Endothelial cell of umbilical vein (primary cell): ENCODE results near the gene NSD1. TPM values are rescaled to one million over a fixed set of nuclear protein-coding genes. Genes with fewer than 3 reads are reported as not detected.
A peak's percentile ranks its signal among the peaks of the same experiment; 100 is the strongest.

Source experiments
- BruUV-seq: library from RNA; stranded (reverse); fragments of 400-500 nt; replicated peaks from 2 replicates; lab custom pipeline; 2021; lab: Mats Ljungman, UMichigan
- CTCF ChIA-PET: fragments of 300-600, 350-600 bp; sonication (Branson Sonifier 250); formaldehyde crosslinking; loops from one replicate; lab custom pipeline; 2021; ENCODE audit warnings: antibody characterized with exemption, inconsistent platforms; lab: Charles Lee
- POLR2A ChIA-PET: fragments of 300-600, 350-600 bp; sonication (Branson Sonifier 250); formaldehyde crosslinking; loops from one replicate; lab custom pipeline; 2021; ENCODE audit warnings: antibody characterized with exemption, inconsistent platforms; lab: Charles Lee
- DNase-seq: peaks from one replicate; pipeline ENCODE4 v3.0.0-alpha.2; 2011; ENCODE audit warnings: low read depth, low spot score
- FAIRE-seq: peaks from 2 replicates; lab custom pipeline; 2011; peaks lifted over from hg19 to GRCh38; lab: Jason Lieb, UNC
- H2AFZ ChIP-seq: 2 replicates; pipeline ENCODE4 v1.6.0; 2012; ENCODE audit warnings: low read depth, low read length, control low read depth, inconsistent platforms
- H3K27ac ChIP-seq: 2 replicates; pipeline ENCODE4 v1.5.1; 2011; ENCODE audit warnings: low read depth, mild to moderate bottlenecking, control low read depth, low read length, moderate library complexity; ENCODE audit not compliant: insufficient read depth
- H3K27me3 ChIP-seq, 2 experiments: 2 replicates each; pipeline versions ENCODE4 v1.6.0 to v1.6.1; 2011; ENCODE audit warnings: low read length in 2 of 2, mixed read lengths in 1 of 2; ENCODE audit not compliant: control insufficient read depth in 2 of 2, insufficient read depth in 2 of 2
- H3K36me3 ChIP-seq, 2 experiments: 2 replicates in 1 of 2; 3 replicates in 1 of 2; pipeline ENCODE4 v1.5.1; 2011; ENCODE audit warnings: low read length in 2 of 2, mild to moderate bottlenecking in 1 of 2, moderate library complexity in 1 of 2; ENCODE audit not compliant: control insufficient read depth in 2 of 2, insufficient read depth in 2 of 2; ENCODE audit errors: extremely low read depth in 1 of 2
- H3K4me1 ChIP-seq: 3 replicates; pipeline ENCODE4 v1.5.1; 2011; ENCODE audit warnings: mild to moderate bottlenecking, low read length; ENCODE audit not compliant: control insufficient read depth, insufficient read depth; ENCODE audit errors: extremely low read depth
- H3K4me2 ChIP-seq: 2 replicates; pipeline ENCODE4 v1.6.1; 2011; ENCODE audit warnings: low read length, control low read depth, mixed read lengths; ENCODE audit not compliant: insufficient read depth
- H3K4me3 ChIP-seq, 3 experiments: fragments of 200-600 bp in 1 of 3; sonication (generic), shearing (Covaris generic) in 1 of 3; replicated peaks in 1 of 3; 2 replicates each; pipeline ENCODE4 v1.5.1; 2011 to 2016; ENCODE audit warnings: control low read depth in 3 of 3, low read length in 3 of 3, mild to moderate bottlenecking in 2 of 3, inconsistent platforms in 1 of 3, low read depth in 1 of 3, moderate library complexity in 1 of 3; ENCODE audit not compliant: insufficient read depth in 1 of 3
- H3K79me2 ChIP-seq: 2 replicates; pipeline ENCODE4 v1.6.0; 2012; ENCODE audit warnings: low read length, inconsistent platforms; ENCODE audit not compliant: control insufficient read depth, insufficient read depth
- H3K9ac ChIP-seq: replicated peaks from 2 replicates; pipeline ENCODE3; 2011; ENCODE audit warnings: low read length, control low read depth; ENCODE audit not compliant: insufficient read depth; ENCODE audit errors: extremely low read depth
- H3K9me1 ChIP-seq: replicated peaks from 3 replicates; pipeline ENCODE4 v1.6.0; 2011; ENCODE audit warnings: mild to moderate bottlenecking, low read length; ENCODE audit not compliant: control insufficient read depth, insufficient read depth; ENCODE audit errors: extremely low read depth
- H3K9me3 ChIP-seq: replicated peaks from 2 replicates; pipeline ENCODE4 v1.5.1; 2012; ENCODE audit warnings: low read length, inconsistent platforms; ENCODE audit not compliant: control insufficient read depth, insufficient read depth
- H4K20me1 ChIP-seq: replicated peaks from 2 replicates; pipeline ENCODE3; 2011; ENCODE audit warnings: mild to moderate bottlenecking, low read length; ENCODE audit not compliant: control insufficient read depth, insufficient read depth; ENCODE audit errors: extremely low read depth
- EZH2 ChIP-seq: IDR thresholded peaks from 2 replicates; pipeline ENCODE4 v1.6.1; 2012; ENCODE audit warnings: borderline replicate concordance, low read depth, mild to moderate bottlenecking, moderate library complexity, low read length, inconsistent platforms; ENCODE audit not compliant: severe bottlenecking
- FOS ChIP-seq: IDR thresholded peaks from 2 replicates; pipeline ENCODE4 v1.6.1; 2011; ENCODE audit warnings: mild to moderate bottlenecking, low read length, moderate library complexity, borderline replicate concordance; ENCODE audit not compliant: insufficient read depth
- GATA2 ChIP-seq: IDR thresholded peaks from 2 replicates; pipeline ENCODE4 v1.7.0; 2011; ENCODE audit warnings: low read depth, mild to moderate bottlenecking, moderate library complexity, mixed read lengths, low read length; ENCODE audit not compliant: insufficient read length, insufficient read depth
- JUN ChIP-seq: IDR thresholded peaks from 2 replicates; pipeline ENCODE4 v1.6.1; 2011; ENCODE audit warnings: borderline replicate concordance, low read depth; ENCODE audit not compliant: insufficient read length, insufficient read depth
- MYC ChIP-seq: IDR thresholded peaks from one replicate; pipeline ENCODE4 v1.6.1; 2011; ENCODE audit warnings: mild to moderate bottlenecking, low read depth, low read length
- POLR2A ChIP-seq: IDR thresholded peaks from 2 replicates; pipeline ENCODE4 v1.6.1; 2012; ENCODE audit warnings: low read depth, mild to moderate bottlenecking, control low read depth, low read length
- POLR2AphosphoS5 ChIP-seq: IDR thresholded peaks from 2 replicates; pipeline ENCODE4 v1.6.1; 2012; ENCODE audit warnings: low read depth, mild to moderate bottlenecking, control low read depth, low read length, moderate library complexity; ENCODE audit not compliant: insufficient read depth
- dilution Hi-C: fragments of 300-500 bp; cut with MboI; formaldehyde crosslinking; loops from one replicate; pipeline ENCODE4 v1.15.0; 2019; ENCODE audit warnings: low sequenced_read_pairs; ENCODE audit not compliant: extremely low pct_ligation_motif_present
- intact Hi-C: fragments of 100-400 bp; cut with micrococcal nuclease; formaldehyde crosslinking; loops from one replicate; pipeline ENCODE4 v1.10.0; 2022
- polyA plus RNA-seq, 4 experiments: library from polyadenylated mRNA; depleted of rRNA in 3 of 4; stranded (reverse) in 3 of 4; unstranded in 1 of 4; fragments of >200 nt; gene quantifications; 2 replicates each; pipeline versions ENCODE4 v1.2.1 to v1.2.3, GENCODE V29; 2011 to 2012; ENCODE audit warnings: missing spikeins in 1 of 4
- total RNA-seq: library from RNA; stranded (reverse); gene quantifications from 2 replicates; pipeline ENCODE4 v1.2.3, GENCODE V29; 2021
- TF ChIP-seq, protein P1 (sequence below), 2 donors: IDR thresholded peaks; 1 replicate in 1 of 2; 2 replicates in 1 of 2; pipeline ENCODE4 v1.5.1; 2011; ENCODE audit warnings: low read length in 2 of 2, mild to moderate bottlenecking in 2 of 2, moderate library complexity in 2 of 2, control low read depth in 1 of 2, inconsistent platforms in 1 of 2, low read depth in 1 of 2; ENCODE audit not compliant: insufficient read depth in 1 of 2; ENCODE audit errors: extremely low read depth in 1 of 2
- TF ChIP-seq, protein P2 (sequence below): IDR thresholded peaks from 2 replicates; pipeline ENCODE4 v1.6.1; 2011; ENCODE audit not compliant: insufficient read depth, insufficient read length

NSD1 gene
- total and polyA plus RNA-seq, 2 donors (not counting 3 experiments of a cell fraction or from before 2014, with no cell fraction given) = 14.4 to 90.4 TPM

DNA sequence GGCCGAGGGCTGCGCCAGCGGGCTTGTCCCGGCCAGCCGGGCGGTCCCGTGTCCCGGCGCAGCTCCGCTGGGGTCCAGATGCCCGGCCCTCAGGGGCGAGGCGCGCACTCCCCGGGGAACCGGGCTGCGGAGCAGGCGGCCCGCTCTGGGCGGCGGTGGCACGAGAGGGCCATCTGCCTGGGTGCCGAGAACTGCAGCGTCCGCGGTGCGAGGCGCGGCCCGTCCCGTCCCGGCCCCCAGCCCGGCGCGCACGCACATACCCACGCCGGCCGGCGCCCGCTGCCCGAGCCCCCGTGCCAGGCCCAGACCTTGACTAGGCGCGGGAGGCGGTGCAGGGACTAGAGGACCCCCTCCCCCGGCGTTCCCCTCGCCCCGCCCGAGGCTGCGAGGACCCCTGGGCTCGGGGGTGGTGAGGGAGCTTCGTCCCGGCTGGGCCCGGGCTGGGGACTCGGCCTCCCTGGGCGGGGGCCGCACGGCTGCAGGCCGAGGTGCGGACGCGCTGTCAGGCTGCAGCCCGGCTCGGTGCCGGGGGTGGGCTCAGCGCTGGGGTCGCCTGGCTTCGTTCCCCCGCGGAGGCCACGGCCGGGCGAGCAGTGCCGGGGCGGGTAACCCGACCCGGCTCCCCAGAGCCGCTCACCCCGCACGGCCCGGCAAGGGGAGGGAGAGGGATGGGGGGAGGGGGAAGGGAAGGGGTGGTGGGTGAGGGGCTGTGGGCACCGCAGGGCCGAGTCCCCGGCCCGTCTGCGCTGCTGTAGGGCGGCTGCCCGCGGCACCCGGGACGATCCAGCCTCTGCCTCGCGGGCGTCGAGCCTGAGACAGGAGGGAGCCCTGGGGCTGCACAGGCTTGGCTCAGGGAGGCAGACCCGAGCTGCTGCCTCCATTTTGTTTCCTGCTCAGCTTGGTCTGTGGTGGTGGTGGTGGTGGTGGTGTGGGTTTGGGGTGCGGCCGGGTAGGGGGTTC is 1.2 kb upstream of the NSD1 start:
- ChIA-PET POLR2A (no interaction called here), CTCF (no interaction called here)
- Histone ChIP-seq H3K4me2 (peak overlapping the region; percentile 13), H3K9me1 (no peaks in the 10 kb centered on the region), H3K27me3 (no peaks in the 10 kb centered on the region), H3K4me3 (peak overlapping the region in 1 of 3 experiments; percentile 8), H3K79me2 (peaks cover 31% of the 10 kb centered on the region), H3K36me3 (peaks cover 0 to 9% of the 10 kb centered on the region in 2 experiments), H3K9me3 (no peaks in the 10 kb centered on the region), H2AFZ (peak overlapping the region; percentile 92), H3K9ac (peak overlapping the region; percentile 37), H3K27ac (no peak overlapping the region), H3K4me1 (peaks cover 43% of the 10 kb centered on the region), H4K20me1 (peaks cover 3% of the 10 kb centered on the region)
- TF ChIP-seq JUN = no peak
- TF ChIP-seq MYC = no peak
- TF ChIP-seq, protein P1, sequence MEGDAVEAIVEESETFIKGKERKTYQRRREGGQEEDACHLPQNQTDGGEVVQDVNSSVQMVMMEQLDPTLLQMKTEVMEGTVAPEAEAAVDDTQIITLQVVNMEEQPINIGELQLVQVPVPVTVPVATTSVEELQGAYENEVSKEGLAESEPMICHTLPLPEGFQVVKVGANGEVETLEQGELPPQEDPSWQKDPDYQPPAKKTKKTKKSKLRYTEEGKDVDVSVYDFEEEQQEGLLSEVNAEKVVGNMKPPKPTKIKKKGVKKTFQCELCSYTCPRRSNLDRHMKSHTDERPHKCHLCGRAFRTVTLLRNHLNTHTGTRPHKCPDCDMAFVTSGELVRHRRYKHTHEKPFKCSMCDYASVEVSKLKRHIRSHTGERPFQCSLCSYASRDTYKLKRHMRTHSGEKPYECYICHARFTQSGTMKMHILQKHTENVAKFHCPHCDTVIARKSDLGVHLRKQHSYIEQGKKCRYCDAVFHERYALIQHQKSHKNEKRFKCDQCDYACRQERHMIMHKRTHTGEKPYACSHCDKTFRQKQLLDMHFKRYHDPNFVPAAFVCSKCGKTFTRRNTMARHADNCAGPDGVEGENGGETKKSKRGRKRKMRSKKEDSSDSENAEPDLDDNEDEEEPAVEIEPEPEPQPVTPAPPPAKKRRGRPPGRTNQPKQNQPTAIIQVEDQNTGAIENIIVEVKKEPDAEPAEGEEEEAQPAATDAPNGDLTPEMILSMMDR (IDR thresholded peaks at IDR 0.05; ENCODE audit: extremely low read depth in 1 of 2, insufficient read depth in 1 of 2, low read depth in 1 of 2, low read length in 2 of 2) = no peak
- TF ChIP-seq GATA2 = no peak
- no peak for TF ChIP-seq FOS
- no peak for TF ChIP-seq EZH2
- TF ChIP-seq, protein P2, sequence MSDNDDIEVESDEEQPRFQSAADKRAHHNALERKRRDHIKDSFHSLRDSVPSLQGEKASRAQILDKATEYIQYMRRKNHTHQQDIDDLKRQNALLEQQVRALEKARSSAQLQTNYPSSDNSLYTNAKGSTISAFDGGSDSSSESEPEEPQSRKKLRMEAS = no peak
- TF ChIP-seq POLR2A = no peak
- no peak for TF ChIP-seq POLR2AphosphoS5
- intact Hi-C loops (loop anchor here (2.0 to 5.0 kb wide), 2 partner anchors 16 to 170 kb away; partner anchors contain the start of genes PRELID1 and RAB24), dilution Hi-C loops (no loop called here)
- BruUV-seq = no TSS peak
- FAIRE-seq = no peak
- DNase-seq = no peak
